ENCODE measurements around the gene GAS7.
"Not testable (repeated sequence)": the region's sequence is repeated elsewhere in the genome, so short reads cannot be mapped to it uniquely, and the experiment has no call there.

DNA sequence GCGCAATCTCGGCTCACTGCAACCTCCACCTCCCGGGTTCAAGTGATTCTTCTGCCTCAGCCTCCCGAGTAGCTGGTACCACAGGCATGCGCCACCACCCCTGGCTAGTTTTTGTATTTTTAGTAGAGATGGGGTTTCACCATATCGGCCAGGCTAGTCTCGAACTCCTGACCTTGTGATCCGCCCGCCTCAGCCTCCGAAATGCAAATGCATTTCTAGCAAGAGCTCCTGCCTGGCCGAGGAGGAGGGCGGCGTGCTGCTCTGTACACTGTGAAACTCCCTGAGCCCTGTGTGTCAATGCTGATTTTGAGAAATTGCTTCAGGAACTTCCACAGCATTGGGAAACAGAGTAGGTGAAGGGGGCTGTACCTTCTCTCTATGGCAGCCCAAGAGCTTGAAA is 277.2 kb downstream of the GAS7 start:
- TF ChIP-seq, protein P1, sequence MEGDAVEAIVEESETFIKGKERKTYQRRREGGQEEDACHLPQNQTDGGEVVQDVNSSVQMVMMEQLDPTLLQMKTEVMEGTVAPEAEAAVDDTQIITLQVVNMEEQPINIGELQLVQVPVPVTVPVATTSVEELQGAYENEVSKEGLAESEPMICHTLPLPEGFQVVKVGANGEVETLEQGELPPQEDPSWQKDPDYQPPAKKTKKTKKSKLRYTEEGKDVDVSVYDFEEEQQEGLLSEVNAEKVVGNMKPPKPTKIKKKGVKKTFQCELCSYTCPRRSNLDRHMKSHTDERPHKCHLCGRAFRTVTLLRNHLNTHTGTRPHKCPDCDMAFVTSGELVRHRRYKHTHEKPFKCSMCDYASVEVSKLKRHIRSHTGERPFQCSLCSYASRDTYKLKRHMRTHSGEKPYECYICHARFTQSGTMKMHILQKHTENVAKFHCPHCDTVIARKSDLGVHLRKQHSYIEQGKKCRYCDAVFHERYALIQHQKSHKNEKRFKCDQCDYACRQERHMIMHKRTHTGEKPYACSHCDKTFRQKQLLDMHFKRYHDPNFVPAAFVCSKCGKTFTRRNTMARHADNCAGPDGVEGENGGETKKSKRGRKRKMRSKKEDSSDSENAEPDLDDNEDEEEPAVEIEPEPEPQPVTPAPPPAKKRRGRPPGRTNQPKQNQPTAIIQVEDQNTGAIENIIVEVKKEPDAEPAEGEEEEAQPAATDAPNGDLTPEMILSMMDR (IDR thresholded peaks at IDR 0.05) = not testable (repeated sequence)
- not testable (repeated sequence) for TF ChIP-seq EP300, POLR2A (IDR thresholded peaks at IDR 0.05)

All from gastroesophageal sphincter (tissue), 3 donors.